Forelimb muscle (tissue), 1 donor: ENCODE measurements around the gene KAT2B. TPM values are rescaled to one million over a fixed set of nuclear protein-coding genes. Genes with fewer than 3 reads are reported as not detected.

Experiments used
- DNase-seq: peaks from one replicate; pipeline ENCODE4 v3.0.0-alpha.2; 2013; ENCODE audit warnings: low read depth
- polyA plus RNA-seq: library from polyadenylated mRNA; unstranded; fragments of 120-200 nt; gene quantifications from one replicate; pipeline ENCODE4 v1.2.1, GENCODE V29; 2013; ENCODE audit not compliant: insufficient read length

KAT2B gene
- polyA plus RNA-seq, 1 donor = 21.0 TPM

- DNase-seq = no peak
These were observed 24.7 kb downstream of the KAT2B start for GRCh38 chr3:20064796-20065564.

- no peak for DNase-seq
These were observed 25.8 kb downstream of the KAT2B start for GRCh38 chr3:20066079-20066478.

- no peak for DNase-seq
These were observed 26.8 kb downstream of the KAT2B start for GRCh38 chr3:20066850-20067617.

GRCh38 chr3:20068512-20069177, 28.4 kb downstream of the KAT2B start:
- no peak for DNase-seq

- DNase-seq = no peak
These were observed 28.9 kb downstream of the KAT2B start for GRCh38 chr3:20069178-20069532.

- no peak for DNase-seq
These were observed 30.9 kb downstream of the KAT2B start for GRCh38 chr3:20071175-20071574.

- no peak for DNase-seq
These were observed 32.2 kb downstream of the KAT2B start for GRCh38 chr3:20072422-20072821.

- no peak for DNase-seq
These were observed 32.8 kb downstream of the KAT2B start for GRCh38 chr3:20073068-20073467.

- DNase-seq = no peak
These were observed 33.4 kb downstream of the KAT2B start for GRCh38 chr3:20073683-20074082.

- no peak for DNase-seq
These were observed 34.2 kb downstream of the KAT2B start for GRCh38 chr3:20074226-20075063.

- no peak for DNase-seq
These were observed 35.0 kb downstream of the KAT2B start for GRCh38 chr3:20075197-20075596.

- no peak for DNase-seq
These were observed 36.2 kb downstream of the KAT2B start for GRCh38 chr3:20076296-20076997.

- DNase-seq = no peak
These were observed 36.8 kb downstream of the KAT2B start for GRCh38 chr3:20077068-20077467.

- no peak for DNase-seq
These were observed 38.0 kb downstream of the KAT2B start for GRCh38 chr3:20078194-20078714.

GRCh38 chr3:20079621-20080020, 39.4 kb downstream of the KAT2B start:
- DNase-seq = no peak

- no peak for DNase-seq
These were observed 40.8 kb downstream of the KAT2B start for GRCh38 chr3:20080956-20081554.

- DNase-seq = no peak
These were observed 43.0 kb downstream of the KAT2B start for GRCh38 chr3:20083253-20083652.

- no peak for DNase-seq
These were observed 43.7 kb downstream of the KAT2B start for GRCh38 chr3:20083953-20084352.

GRCh38 chr3:20091331-20092047, 51.2 kb downstream of the KAT2B start:
- no peak for DNase-seq

- no peak for DNase-seq
These were observed 55.2 kb downstream of the KAT2B start for GRCh38 chr3:20095470-20095869.
